Measurements from ENCODE around the gene STIMATE.

Gene STIMATE

DNA sequence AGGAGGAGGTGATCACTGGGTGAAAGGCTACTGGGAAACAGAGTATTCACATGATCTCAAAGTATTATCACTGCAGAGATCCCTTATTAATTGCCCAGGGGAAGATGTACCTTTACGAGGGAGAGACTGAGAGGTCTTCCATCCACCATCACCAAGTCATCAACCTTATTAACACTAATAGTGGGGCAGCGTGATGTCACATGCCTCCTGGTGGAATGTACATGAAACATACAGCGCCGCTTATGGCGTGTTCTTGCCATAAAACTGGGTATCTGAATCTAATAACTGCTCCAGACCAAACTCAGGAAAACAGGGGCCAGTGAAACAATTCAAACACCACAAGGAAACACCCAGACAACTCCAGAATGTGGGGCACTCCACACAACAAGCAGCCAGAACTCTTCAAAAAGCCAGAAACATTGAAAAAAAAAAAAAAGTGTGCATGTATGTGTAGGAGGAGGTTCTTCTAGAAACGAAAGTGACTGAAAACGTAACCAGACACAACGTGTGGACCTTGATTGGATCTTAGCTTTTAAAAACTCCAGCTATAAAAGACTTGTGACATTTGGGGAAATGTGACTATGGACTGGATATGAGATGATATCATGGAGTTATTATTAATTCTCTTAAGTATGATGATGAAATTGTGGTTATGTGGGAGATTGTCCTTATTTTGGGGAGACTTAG, 4.6 kb downstream of the STIMATE start:
- peak in 1 of 2 experiments; percentile 33 for DNase-seq

DNA sequence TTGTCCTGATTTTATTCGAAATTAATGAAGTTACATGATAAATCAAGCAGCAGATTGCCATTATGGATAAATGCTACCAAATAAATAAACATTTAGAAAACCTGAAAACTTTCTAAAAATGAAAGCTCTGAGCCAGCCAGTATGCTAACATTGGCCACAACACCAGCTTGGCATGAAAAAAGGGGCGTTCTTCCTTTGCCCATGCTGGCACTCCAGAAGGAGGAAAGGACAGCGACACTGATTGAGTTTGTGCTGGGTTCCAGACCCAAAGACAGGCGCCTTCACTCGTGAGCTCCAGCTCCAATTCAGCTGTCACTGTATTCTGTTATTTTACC, 5.1 kb downstream of the STIMATE start:
- no peak for DNase-seq

DNA sequence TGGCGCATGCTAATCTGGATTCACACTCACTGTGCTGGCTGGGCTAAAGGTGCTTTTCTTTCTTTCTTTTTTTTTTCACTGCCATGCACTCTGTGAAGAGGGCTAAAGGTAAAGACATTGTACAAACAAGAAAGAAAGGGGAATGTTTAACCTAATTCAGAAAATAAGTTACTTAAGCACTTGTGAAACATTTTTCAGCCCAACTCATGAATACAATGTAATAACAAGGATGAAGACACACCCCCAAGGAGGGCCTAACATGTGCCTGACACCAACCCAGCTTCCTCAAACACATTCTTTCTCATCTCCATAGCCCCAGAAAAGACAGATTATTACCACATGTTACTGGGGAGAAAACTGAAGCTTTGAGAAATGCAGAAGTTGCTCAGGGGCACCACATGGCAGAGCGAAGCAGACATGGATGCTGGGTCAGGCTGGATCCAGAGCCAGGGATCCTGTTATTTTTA, 5.7 kb downstream of the STIMATE start:
- DNase-seq, result no peak

DNA sequence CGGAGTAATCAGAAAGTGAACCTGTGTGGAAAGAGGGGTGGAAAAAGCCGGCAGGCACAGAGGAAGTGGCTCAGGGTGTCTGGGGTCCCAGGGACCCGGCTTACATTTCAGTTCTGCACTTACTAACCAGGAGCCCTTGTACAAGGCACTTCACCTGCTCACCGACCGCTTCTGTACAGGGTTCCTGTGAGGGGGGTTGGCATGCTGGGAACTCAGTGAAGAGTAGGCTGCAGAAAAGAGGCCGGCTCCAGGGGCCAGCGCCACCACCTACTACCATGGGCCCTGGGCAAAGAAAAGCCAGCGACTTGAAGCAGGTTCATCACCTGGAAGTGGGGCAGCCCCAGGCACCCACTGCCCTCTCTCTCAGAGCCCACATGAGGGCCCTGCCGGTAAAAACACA, 6.2 kb downstream of the STIMATE start:
- peak in 1 of 2 experiments; percentile 9 for DNase-seq

DNA sequence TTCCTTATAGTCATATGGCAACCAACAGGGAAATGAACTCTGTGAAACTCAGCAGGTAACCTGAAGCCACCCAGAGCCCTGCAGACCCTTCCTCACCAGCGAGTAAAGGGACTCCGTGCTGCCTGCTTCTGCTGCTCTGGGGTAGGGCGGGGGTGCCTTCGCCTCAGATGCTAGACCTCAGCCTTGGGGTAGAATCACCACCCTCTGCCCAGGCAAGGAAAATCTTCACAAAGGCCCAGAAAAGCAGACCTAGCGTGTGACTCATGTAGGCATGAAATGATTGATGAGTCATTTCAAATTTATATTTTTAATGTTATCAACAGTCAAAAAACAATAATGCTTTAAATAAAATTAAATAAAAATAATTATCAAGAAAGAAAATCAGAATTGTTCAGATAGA, 6.6 kb downstream of the STIMATE start:
- DNase-seq, result peak; percentile 18 to 46

DNA sequence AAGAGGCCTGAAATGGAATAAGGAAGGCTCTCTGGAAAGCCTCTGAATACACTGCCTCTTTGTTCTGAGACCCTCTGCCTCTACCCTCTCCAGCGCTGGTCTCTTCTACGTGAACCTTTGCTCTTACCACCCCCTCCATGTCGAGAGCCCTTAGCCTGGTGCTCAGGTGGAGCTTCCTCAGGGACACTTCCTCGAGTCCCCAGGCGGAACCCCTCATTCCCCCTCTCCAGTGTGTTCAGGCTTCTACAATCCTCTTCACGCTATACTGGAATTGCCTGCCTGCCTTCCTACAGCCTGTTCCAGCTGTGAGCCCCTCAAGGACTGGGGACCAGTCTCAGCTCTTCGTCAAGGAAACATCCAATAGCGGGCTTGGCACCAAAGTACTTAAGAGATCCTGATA, 7.4 kb downstream of the STIMATE start:
- no peak for DNase-seq

DNA sequence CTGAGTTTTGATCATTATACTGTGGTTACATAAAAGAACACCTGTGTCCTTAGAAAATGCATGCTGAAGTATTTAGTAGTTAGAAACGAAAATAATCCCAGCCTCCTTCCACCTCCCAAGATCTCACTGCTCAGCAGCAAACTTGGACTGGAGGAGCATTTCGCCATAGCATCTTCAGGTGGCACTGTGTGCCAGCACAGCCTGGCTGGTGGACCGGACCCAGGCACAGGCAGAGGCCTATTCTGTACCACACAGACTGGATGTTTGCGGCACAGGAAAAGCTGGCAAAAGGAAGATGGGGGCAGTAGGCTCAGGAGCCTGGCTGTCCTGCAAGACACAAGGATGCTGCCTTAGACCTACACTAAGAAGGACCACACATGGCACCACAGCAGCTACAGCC, 10.2 kb downstream of the STIMATE start:
- DNase-seq, result no peak

DNA sequence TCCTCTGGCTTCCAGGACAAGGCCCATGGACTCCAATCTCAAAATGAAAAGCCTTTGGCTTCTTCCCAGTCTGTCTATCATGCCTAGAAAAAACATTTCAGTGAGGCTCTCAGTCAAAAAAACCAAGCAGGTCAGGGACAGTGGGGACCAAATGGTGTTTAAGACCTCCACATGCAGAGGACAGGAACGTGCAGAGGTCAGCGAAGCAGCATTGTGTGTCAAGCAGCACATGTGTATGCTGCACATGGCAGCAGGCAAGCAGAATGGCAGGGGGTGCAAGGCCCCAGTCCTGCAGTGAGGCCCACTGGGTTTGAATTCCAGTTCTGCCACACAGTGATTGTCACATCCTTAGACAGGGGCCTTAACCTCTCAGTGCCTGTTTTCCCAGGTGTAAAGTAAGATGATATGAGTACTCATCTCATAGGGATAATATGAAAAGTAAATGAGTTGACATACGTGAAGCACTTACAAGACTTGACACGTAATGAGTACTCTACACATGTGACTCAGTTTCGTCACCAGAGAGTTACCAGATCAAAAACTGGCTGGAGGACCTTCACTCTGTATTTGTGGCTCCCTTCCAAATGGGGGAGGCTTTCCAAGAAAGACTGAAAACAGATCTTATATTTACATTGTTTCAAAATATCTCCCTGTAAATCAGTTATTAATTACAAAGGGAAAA, 11.2 kb downstream of the STIMATE start:
- DNase-seq, result no peak

DNA sequence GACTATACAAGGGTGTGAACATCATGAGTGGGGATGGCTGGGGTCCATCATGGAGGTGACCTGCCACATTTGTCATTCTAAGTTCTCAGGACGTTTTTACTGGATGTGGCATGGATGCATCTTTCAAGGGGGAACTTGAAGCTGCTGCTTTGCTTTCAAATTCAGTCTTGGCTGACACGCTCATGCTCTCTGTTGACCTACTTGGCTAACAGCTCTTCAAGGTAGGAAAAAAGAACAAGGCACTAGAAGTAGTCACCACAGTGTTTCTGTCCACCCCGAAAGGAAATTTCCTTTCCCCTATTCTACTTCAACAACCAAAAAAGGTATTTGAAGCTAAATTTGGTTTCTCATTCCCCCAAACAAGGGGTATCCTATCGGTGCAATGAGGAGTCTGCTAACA, 15.0 kb downstream of the STIMATE start:
- no peak for DNase-seq

DNA sequence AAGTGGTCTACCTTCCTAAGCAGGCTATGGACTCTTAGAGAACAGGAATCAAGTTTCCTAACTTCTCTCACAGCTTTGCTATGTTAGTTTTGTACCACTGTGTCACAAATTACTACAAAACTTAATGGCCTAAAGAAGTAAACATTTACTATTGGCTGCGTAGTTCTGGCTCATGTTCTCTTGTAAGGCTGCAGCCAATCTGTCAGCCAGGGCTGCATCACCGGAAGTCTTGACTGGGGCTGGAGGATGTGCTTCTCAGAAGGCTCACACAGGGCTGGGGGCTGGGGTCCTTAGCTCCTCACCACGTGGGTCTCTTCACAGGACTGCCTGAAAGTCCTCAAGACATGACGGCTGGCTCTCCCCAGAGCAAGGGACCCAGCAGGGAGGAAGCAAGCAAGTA, 15.5 kb downstream of the STIMATE start:
- DNase-seq, result no peak

DNA sequence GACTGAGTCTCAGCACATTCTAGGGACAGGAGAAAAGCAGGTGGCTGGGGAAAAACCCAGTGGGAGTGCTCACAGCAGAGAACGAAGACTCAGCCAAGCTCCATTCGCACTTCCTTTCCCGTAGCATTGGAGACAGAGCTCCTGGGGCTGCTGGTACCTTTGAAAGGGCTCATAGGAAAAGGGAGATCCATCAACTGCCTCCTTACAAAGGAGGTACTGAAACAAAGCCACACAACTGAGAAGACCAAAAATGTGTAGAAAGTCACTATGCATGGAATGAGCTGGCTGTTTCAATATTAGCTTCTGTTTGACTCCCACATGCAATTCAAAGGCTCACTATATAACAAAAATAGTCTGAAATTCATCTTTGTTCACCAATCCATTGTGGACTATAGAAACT, 16.9 kb downstream of the STIMATE start:
- DNase-seq, result no peak

DNA sequence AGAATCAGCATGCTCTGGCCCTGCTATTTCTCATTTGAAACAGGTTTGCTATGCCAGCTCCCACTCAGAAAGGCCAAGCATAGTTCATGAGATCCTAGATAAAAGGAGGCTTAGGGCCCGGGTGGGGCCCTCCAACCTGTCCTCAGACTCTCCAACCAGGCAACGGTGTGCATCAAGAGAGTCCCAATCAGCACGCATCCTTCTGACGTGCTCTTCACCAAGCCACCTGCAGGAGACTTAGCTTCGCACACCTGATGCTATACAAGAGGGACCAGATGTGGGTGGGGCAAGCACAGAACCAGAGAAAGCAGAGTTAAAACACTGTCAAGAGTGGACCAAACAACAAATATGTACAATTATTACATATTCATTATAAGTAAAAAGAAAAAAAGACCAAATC, 17.3 kb downstream of the STIMATE start:
- no peak for DNase-seq

DNA sequence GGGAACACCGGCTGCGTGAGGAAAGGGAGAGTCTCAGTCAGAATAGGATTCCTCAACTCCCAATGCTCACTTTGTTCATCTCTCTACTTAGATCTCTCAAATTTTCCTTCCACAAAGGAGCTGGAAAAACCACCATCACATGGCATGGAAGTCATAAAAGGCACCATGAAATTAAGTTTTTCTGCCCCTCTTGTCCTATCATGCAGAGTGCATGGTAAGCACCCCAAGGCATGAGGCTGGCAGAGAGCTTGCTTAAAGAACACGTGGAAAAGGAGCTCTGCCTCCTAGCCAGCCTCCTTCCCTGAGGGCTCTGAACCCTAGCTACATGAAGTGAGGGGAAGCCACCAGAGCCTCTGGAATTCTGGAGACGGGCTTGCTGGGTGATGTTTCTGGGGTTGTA, 17.8 kb downstream of the STIMATE start:
- no peak for DNase-seq

DNA sequence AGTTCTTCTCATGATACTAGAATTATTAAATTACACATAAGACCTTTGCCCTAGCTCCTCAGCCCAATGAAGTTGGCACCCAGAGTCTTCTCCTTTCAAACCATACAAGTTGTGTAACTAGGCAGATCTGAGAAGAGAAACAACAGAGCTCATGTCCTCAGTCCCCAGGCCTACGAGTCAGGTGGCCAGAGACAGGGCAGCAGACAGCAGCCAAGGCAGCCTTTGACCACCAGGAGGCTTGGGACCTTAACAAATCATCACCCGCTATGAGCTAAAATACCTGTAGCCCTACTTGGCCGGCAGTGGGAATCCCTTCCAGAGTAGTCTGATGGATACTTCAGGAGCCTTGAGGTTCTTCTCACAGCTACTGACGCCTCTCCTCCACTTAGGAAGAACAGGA, 18.3 kb downstream of the STIMATE start:
- no peak for DNase-seq

DNA sequence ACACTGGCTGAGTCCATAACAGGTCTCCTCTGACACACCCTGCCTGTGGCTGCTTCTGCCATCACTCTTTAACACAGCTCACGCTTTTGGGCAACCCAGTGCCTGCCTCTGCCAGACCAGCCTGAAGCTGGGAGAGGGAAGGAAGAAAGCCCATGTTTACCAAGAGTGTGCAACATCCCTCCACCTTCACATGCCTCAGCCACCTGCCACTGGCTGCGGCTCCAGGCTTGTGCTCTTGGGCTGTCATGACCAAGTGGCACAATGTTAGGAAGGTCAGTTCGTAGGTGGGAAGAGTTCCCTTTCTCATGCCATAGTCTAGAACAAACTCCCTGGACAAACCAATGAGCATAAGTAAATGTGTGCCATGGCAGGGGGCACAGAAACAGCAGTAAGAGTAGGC, 20.3 kb downstream of the STIMATE start:
- no peak for DNase-seq

DNA sequence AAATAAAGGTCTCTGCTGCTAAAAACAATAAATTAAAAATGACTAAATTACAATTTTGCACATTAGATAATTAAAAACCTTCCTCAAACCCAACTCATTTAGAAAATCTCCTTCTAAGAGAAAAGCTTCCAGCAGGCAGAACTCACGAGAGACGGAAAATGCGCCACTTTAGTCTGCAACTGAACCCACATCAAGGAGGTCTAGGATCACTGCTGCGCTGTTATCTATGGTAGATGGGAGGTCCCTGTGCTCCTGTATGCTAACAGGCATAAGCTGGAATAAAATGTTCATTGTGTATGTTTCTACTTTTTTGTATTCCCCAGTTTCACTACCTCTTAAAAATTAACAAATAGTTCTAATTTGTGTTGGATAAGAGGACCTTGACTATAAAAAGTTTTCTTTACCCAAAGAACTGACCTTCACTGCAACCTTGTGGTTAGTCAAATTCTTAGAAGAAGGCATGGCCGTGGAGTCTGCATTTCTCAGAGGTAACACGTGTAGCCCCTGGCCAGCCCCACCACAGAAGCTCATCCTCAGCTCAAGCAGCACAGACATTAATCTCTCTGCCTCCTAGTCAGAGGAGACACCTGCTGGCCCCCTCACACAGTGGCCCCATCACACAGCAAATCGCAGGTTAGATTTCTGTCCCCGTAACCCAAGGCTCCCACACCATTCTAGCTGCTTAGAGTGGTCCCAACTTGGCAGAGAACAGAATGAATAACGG, 22.3 kb downstream of the STIMATE start:
- no peak for DNase-seq

DNA sequence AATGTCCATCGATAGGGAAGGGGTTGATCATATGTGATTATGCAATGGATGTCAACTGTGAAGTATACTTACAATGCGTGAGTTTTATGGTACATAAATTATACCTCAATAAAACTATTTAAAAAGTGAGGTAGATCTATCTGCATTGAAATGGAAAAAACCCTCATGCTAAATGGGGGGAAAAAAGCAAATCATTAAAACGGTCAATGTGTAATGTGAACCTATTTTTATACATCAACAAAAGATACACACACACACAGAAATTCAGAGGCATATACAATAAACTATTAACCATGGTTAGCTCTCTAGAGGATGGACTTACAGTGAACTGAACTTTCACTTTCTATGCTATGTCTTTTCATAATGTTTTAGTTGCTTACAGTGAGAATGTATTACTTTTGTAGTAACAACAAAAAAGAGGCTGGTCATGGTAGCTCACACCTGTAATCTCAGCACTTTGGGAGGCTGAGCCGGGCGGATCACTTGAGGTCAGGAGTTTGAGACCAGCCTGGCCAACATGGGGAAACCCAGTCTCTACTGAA, 23.1 kb downstream of the STIMATE start:
- no peak for DNase-seq

DNA sequence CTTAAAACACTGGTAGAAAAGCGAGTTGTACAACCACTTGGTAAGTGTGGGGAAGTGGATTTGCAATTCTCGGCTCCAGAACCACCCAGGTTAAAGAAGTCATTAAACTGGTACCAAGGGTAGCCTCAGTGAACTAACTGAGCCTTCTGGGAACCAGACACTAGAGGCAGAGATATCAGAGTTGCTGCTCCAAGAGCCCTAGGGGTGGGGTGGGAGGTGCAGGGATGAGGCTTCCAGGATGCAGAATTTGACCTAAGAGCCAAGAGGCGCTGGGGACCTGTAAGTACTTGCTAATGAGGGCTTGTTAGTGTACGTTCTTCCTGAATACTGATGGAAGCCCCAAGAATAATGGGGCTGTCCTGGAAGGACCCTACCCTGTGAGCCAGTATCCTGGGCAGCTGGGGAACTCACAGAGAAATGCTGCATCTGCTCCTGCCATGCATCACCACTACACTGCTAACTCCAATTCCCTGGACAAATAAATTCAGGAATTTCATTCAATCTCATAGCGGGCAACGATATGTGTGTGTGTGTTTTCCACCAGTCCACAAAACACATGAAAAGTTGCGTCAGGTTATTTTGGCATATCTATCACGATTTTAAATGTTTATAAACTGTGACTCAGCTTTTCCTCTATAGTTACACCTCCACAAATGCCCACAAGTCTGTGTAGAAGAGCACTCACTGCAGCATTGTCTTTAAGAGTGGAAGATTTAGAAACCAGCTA, 23.8 kb downstream of the STIMATE start:
- no peak for DNase-seq

DNA sequence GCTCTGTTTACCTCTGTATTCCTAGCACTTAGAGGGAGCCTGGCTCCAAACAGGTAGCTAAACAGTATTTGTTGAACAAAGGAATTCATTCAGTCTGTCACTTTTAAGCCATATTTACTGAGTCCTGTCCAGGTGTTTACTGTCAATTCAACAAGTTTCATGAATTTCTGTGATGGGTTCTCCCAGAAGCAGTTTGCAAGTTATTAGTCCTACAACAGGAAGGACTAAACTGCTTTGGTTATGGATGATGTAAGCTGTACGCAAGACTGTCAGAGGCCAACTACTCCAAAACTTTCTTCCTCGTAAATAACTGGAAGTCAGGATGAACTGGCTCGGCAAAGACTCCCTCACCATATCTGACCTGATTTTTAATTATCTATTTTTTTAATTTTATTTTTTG, 25.1 kb downstream of the STIMATE start:
- no peak for DNase-seq

DNA sequence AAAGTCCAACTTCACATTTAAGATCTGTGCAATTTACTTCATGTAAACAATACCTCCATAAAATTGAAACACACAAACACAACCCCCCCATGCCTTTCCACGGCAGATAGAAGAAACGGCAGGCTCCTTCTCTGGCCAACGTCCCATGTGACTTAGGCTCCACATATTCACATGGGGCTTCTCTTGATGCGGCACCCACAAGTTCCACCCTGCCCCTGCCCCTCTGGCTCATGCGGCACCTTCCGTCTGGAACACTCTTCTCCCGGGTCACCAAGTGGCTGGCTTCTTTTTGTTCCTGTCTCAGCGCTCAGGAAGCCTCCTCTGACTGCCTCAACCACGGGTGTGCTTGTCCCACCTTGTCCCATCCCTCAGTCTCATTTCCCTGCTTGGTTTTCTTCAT, 25.6 kb downstream of the STIMATE start:
- no peak for DNase-seq

DNA sequence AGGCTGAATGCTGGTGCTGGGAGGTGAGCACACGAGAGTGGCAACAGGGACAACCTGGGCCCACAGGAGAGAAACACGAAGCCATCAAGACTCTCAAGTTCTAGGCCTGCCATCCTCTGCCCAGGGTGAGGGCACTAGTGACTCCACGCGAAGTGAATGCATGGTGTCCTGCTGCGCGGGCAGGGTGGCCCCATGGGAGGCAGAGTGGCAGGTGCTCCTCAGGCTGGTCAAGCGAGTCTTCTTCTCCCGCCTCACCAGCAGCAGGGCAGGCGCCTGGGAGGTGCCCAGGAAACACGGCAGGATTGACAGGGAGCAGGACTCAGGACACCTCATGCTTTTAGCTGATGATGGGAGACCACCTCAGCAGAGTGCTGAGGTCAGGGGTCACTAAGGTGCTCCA, 26.9 kb downstream of the STIMATE start:
- no peak for DNase-seq

DNA sequence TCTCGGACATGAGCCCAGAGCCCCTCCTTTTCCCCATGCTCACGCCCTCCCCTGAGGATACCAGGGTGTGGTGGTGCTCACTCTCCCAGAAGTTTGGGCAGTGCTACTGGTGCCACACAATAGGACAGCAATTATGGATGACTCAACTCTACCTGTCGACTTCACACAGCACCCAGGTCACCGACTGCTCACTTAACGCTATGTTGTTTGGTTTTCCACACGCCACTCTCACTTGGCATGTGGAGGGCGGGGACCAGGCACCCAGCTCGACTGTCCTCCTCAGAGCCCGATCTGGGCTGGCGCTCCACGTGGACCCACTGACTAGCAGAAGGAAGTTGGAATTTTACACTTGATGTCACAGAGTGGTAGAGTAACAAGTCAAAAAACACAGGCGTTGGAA, 30.9 kb downstream of the STIMATE start:
- no peak for DNase-seq

DNA sequence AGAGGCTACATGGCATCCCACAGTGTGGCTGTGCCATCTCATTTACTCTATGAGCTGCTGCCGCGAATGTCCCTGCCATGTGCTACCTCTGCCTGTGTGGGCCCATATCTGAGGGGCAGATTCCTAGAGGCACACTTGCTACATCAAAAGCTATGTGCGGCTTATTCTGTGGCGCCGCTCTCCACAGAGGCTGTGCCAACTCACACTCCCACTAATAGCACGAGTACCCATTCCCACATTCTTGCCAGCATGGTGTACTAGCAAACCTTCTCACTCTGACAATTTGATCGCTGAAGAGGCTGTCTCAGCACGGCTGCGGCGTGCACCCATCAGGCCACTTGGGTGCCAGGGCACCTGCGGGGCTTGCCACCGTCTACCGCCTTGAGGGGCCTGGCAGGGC, 31.4 kb downstream of the STIMATE start:
- no peak for DNase-seq

Data from stimulated activated CD4-positive, alpha-beta T cell treated with anti-CD3 and anti-CD28 coated beads, Interleukin-4, amount 100 ng/mL, for 4 hours (primary cell).